ENCODE results near the gene PHYHD1.
"Not testable (repeated sequence)": the region's sequence is repeated elsewhere in the genome, so short reads cannot be mapped to it uniquely, and the experiment has no call there.

PHYHD1 gene

DNA sequence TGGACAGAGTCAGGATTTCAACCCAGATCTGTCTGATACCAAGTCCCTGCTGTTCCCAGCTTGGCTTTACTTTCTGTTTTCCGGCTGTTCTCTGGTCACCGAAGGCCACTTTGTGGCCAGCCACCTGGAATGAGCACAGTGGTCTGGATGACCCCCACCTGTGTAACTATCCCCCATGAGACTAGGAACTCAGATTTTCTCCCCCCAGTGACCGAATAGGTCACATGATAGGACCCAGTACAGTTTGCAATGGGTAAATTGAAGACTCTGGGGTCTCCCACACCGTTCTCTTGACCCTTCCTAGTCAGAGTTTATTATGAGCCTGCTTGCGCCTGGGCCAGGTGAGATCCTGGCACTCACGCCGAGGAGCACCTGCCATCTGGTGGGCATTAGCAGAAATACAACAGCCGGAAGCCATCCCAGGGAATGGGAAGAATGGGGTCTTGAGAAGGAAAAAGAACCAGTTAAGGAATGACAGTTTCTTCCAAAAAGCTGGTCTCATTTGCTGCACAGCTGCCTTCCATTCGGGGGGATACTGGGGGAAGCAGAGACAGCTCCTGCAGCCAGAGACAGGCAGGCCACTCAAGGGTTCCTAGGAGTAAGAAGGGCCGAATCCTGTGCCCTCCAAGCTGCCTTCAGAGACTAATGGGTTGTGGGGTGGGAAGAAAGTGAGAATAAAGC is 7.1 kb downstream of the PHYHD1 start:
- peak; percentile 48 for DNase-seq

DNA sequence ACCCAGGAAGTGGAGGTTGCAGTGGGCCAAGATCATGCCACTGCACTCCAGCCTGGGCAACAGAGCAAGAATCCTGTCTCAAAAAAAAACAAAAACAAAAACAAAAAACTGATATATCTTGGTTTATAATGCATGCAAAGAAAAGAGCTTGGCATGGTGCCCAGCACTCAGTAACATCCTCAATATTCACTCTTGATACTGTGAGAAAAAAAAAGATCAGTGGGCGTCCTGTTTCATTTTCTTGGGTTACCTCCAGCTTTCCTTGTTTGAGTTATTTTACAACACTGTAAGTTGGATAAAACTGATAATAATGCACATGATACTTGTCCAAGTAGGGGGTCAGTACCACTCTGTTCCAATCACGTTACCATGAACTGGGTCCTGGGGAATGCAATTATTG is 7.8 kb downstream of the PHYHD1 start:
- DNase-seq: no peak

DNA sequence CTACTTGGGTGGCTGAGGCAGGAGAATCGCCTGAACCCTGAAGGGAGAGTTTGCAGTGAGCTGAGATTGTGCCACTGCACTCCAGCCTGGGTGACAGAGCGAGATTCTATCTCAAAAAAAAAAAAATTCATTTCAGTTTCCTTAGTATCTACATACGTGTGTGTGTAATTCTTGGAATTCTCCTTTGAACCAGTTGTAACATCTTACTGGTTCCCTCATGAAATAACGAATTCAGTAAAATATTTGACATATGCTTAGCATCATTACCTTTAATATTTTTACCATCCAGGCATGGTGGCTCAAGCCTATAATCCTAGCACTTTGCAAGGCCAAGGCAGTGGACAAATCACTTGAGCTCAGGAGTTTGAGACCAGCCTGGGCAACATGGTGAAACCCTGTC is 8.8 kb downstream of the PHYHD1 start:
- no peak for DNase-seq

DNA sequence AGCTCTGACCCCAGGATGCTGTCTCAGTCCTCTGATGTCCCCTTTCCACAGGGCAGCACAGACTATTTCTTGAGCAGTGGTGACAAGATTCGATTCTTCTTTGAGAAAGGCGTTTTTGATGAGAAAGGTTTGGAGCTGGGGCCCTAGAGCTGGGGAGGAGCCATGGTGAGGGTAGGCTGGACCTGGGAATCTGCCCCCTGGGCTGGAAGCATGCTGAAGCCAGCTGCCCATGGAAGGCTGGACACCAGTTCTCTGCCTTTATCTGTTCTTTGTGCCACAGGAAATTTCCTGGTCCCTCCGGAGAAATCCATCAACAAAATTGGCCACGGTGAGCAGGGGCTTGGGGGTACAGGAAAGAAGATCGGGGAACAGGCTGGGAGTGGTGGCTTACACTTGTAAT is 12.9 kb downstream of the PHYHD1 start:
- DNase-seq: no peak

DNA sequence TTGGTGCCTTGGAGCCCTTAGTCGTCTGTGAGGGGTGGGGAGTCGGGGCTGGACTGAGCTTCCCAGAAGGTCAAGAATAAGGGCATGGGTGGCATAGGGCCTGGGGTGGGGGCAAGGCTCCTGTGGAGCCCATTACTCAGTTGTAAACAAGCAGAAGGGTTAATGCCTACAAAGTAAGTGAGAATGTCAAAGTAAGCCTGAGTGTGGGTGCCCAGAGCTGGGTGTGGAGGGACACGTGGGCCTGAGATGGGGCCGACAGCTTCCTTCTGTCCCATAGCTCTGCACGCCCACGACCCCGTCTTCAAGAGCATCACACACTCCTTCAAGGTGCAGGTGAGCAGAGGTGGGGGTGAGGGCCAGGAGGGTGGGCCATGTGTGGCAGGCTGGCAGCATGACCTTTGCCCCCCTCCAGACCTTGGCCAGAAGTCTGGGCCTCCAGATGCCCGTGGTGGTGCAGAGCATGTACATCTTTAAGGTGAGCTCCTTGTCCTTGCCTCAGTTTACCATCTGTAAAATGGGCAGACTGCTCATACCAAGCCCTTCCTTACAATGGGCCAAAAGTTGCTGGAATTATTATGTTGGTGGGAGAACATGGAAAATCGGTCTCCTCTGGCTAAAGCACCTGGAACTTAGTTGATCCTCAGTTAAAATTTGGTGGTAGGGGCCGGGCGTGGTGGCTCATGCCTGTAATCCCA is 15.5 kb downstream of the PHYHD1 start:
- no peak for DNase-seq

DNA sequence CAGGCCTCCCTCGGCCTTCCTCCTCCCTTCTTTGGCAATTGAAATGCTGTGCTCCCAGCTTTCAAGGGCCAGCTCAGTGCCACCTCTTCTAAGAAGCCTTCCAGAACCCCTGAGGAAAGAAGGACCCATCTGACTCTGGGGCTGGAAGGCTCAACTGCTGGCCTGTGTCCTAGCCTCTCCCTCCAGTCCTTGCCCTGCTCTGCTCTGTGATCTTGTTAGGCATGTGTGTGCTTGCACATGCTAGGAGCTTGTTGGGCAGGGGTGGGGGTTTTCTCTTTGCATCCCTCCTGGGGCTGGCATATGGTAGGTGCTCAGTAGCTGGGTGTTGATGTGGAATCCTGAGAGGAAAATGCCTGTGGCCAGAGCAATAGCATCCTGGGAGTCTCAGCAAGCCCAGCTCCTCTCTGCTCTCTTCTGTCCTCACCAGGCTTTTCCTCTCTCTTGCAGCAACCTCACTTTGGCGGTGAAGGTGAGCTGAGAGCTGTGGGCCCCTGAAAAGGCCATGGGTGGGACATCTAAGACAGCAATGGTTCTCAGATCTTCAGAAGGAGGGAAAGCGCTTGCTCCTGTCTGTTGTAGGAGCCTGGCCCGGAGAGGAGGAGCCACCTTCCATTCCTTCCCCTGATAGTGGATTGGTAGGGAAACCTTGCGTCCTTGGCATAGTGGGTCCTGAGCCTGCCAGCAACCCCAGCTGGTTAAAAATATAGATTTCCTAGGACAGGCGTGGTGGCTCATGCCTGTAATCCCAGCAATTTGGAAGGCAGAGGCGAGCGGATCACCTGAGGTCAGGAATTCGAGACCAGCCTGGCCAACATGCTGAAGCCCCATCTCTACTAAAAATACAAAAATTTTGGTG is 16.8 kb downstream of the PHYHD1 start:
- no peak for DNase-seq

DNA sequence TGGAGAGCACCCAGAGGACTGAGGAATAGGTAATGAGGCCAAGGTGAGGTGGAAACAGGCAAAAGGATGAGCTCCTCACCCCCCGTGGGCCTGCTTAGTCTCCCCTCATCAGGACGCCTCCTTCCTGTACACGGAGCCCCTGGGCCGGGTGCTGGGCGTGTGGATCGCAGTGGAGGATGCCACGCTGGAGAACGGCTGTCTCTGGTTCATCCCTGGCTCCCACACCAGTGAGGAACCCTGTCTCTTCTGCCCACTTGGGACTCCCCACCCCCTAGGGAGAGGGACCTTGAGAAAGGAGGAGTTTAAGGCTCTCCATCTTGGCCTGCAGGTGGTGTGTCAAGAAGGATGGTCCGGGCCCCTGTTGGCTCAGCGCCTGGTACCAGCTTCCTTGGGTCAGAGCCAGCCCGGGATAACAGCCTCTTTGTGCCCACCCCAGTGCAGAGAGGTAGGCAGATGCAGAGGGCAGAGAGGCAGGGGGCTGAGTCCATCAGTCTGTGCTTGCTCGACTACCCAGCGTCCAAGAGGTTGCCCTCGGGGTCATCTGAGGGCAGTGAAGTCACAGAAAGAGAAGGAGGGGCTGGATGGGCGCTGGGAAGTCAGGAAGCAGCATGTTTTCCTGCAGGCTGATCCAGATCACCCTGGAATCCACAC is 19.6 kb downstream of the PHYHD1 start:
- no peak for DNase-seq

DNA sequence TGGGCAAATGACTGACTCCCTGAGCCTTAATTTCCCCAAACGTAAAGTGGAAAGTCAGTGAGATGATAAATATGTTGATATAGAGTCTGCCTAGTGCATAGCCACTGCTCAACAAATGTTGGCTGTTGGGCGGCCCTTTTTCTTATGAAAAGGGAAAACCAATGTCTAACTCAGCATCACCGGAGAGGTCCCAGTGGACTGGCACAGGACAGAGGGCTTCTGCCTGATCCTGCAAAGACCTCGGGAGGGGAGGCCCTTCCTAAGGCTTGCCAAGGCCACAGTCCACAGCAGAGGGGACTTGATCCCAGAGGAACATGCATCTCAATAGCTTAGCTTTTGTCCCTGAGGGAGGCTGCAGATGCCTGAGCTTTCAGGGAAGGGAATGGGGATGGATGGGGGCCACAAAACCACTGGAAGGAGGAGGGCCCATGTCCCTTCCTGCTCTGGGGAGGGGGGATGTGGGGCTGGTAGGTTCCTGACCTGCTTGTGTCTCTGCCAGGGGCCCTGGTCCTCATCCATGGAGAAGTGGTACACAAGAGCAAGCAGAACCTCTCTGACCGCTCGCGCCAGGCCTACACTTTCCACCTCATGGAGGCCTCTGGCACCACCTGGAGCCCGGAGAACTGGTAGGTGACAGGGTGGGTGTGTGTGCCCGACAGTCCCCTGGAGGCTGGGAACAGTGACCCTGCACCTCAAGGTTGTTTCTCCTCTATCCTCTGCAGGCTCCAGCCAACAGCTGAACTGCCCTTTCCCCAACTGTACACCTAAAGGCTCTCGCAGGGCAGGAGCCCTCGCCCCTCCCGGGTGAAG is 20.4 kb downstream of the PHYHD1 start:
- no peak for DNase-seq

DNA sequence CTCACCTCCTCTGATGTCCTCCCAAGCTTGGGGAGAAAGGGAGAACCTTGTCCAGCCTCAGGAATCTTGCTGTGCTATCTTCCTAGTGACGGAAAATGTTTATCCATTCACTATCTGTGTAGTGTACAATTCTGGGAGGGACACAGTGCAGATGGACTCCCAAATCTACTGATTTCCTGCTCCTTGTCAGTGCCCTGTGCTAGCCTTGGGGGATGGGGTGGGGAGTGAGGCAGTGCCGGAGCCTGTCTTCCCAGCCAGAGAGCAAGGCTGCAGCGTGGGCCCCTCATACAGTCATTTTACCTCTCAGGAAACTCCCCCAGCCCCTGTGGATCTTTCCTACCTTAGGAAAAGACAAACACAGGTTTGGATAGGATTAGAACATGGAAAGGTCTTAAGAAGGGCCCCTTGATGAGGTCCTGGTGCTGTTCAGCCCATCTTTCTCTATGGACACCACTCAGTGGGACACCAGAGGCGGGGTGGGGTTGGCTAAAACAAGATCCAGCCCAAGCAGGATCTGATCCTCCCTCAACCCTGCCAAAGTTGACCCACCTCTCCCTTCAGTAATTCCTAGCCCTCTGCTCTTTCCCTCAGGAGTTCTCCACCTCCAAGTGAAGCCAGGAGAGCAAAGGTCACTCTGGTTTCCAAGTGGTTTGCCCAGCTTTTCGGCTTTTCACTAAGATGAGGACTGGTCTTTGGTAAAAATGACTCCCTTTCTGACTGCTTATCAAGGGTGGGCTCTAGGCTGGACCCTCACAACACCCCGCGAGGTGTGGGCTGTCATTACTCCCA is 23.2 kb downstream of the PHYHD1 start:
- DNase-seq: no peak

DNA sequence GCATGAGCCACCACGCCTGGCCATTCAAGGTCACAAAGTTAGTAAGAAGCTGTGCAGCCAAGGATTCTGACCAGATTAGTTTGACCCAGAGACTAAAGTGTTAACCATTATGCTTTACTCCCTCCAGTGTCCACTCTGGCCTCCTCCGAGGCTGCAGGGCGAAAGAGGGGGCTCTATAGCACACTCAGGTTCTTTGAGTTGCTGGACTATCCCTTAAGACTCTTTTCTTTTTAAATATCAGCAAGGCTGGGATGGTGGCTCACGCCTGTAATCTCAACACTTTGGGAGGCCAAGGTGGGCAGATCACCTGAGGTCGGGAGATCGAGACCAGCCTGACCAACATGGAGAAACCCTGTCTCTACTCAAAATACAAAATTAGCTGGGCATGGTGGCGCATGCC is 24.2 kb downstream of the PHYHD1 start:
- DNase-seq: not testable (repeated sequence)

DNA sequence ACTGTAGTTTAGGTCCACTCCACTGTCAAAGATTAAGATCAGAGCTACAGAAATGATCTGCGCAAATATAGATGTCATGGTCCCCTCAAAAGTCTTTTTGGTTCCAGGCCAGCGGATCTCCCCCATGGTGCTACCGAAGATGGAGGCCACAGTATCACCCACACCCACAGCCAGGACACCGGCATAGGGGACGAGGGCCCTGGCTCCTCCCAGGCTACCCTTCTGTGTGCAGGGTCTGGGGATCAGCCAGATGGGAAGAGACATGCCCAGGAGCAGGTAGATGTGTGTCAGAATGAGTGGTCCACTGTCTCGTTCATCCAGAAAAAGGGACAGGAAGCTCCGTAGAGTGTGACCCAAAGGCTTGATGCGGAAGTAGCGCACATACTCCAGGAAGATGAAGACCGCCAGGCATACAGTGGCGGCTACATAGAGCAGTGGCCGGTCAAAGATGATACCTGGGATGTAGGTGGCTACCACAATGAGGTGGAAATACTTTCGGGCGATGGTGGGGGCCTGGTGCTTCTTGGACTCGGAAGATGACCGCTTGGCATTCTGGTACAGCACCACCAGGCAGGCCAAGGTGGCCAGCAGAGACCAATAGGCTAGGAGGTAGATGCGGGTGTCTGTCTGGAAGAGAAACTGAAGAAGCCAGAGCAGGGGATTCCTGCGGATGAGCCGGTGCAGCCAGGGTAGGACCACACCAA is 25.2 kb downstream of the PHYHD1 start:
- no peak for DNase-seq

DNA sequence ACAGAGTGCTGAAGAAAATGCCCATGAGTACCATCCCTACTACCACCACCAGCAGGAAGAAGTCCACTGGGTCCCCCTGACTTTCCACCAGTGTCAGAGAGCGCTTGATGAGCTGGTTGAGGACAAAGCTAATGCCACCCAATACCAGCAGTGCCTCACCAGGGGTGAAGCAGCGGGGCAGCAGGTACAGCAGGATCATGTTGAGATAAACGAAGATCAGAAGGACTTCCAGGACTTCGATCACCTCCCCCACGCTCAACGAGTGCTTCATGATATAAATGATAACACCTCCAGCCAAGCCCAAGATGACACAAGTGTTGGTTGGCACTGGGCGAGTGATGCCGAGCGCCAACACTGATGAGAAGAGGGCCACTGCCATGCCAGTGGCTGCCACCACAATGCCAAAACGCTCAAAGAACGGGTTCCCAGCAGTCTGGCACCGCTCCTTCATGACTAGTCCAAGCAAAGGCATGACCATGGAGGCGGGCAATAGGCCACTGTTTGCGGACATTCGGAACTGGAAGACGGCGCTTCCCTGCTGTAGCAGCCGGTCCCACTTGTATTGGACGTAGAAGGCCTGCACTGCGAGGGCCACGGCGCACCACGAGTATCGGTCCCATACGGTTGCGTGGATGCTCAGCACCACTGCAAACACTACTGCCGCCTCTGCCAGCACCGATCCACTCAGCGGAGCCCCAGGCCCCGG is 25.9 kb downstream of the PHYHD1 start:
- DNase-seq: peak; percentile 29

DNA sequence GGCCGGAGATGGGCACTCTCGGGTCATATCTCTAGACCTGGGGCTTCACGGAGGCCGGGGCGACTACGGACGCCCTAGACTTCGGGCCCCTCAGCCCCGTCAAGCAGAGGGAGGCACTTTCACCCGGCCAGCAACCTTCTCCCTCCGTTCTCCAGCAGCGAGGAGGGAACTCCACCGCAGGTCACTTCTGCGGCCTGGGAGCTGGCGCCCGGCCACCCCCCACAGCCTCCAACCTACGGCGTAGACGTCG is 26.4 kb downstream of the PHYHD1 start:
- DNase-seq: no peak

DNA sequence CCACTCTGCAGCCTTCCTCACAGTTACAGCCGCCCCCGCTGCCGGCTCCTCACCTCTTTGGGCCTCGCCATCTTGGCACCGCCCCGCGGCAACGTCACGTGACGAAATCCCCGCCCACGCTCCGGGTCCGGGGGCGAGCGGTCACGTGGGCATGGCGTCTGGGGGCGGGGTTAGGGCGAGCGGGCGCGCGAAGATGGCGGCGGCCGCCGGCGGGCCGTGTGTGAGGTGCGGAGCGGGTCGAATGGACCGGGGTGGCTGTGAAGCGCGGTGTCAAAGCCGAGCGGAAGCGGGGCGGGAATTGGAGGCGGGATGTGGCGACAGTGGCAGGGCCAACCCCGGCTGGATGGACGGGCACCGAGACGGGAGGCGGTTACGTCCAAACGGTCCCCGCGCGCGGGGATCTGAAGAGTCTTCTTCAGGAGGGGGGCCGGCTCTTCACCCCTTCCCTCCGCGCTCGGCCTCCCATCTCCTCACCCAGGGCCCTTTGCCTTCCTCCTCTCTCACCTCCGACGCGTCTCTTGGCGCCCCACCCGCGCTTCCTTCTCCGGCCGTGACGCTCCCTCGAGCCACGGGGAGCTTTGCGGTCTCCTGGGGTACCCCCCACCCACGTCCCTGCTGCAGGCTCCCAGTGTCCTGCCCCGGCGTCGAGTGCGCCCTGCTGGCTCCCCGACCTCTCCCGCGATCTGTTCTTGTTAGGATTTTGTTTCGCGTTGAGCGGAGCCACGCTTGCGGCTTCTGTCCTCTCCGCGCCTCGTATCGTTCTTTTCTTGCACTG is 26.9 kb downstream of the PHYHD1 start, which contains the start of the genes DOLK and NUP188:
Gene DOLK, minus strand, starts transcription at position 77 of the 775 bp plus-strand sequence. CDS start 300 bp downstream, outside the sequence.
Gene NUP188, plus strand, starts transcription at position 173 of the 775 bp plus-strand sequence. Its CDS starts 21 bp downstream, at position 194.
- peak; percentile 99 for DNase-seq

DNA sequence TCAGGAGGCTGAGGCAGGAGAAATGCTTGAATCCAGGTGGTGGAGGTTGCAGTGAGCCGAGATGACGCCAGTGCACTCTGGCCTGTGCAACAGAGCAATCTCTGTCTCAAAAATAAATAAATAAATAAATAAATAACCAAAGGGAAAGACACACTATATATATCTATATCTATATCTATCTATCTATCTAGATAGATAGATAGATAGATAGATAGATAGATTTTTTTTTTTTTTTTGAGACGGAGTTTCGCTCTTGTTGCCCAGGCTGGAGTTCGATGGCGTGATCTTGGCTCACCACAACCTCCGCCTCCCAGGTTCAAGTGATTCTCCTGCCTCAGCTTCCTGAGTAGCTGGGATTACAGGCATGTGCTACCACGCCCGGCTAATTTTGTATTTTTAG is 40.6 kb downstream of the PHYHD1 start:
- DNase-seq: not testable (repeated sequence)

DNA sequence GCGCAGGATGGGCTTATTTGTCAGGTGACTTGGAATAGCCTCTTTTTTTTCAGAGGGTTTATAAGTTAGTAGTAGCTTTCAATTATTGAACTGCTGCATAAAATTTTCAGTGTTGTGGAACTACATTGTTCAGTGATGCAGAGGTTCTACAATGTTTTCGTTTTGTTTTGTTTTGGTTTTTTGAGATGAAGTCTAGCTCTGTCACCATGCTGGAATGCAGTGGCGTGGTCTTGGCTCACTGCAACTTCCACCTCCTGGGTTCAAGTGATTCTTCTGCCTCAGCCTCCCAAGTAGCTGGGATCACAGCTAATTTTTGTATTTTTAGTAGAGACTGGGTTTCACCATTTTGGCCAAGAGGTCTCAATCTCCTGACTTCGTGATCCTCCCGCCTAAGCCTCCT is 48.7 kb downstream of the PHYHD1 start:
- no peak for DNase-seq

DNA sequence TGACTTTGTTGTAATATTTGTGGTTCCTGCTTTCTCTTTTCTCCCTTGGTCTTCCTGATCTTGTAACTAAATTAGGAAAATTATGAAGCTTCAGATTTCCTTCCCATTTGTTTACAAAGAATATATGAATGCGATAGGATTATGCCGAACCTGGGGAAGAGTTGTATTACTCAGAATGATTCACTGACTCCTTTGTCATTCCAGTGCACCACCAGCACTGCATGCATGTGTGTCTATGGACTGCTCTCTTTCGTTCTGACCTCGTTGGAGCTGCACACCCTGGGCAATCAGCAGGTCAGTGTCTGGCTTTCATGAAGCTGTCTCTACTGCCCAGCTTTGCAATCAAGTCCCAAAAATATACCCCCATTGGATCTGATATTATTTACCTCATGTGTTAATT is 52.2 kb downstream of the PHYHD1 start:
- DNase-seq: no peak

DNA sequence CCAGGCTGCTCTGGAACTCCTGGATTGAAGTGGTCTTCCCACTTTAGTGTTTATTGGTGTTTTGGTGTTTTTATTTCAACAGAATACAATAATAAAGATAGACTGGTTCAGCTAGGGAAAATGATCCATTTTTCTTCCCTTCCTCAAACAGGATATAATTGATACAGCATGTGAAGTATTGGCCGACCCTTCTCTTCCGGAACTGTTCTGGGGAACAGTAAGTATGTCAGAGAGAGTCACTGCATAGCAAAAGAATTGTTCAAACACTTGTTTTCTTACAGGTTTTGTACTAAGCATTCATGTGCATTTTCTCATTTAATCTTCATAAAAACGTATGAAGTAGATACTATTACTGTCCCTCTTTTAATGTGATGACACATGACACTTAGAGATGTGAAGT is 58.3 kb downstream of the PHYHD1 start:
- no peak for DNase-seq

DNA sequence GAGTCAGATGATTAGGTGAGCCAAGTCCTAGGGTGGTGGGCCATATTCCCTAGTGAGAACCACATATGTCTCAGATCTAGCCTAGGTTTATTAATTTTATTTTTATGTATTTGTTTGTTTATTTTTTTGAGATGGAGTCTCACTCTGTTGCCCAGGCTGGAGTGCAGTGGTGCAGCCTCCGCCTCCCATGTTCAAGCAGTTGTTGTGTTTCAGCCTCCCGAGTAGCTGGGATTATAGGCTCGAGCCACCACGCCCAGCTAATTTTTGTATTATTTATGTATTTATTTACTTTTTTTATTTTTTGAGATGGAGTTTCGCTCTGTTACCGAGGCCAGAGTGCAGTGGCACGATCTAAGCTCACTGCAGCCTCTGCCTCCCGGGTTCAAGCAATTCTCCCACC is 62.8 kb downstream of the PHYHD1 start:
- DNase-seq: no peak

Data from activated naive CD4-positive, alpha-beta T cell treated with anti-CD3 and anti-CD28 coated beads, Interleukin-2, amount 50 U/mL, for 16 hours (primary cell).